SH-SY5Y (cell line): Measurements from ENCODE around the gene TAC4.

Experiments used
- GATA2 ChIP-seq: IDR thresholded peaks from 2 replicates; pipeline ENCODE4 v1.6.1; 2011; ENCODE audit warnings: mild to moderate bottlenecking, low read depth, low read length
- GATA3 ChIP-seq: IDR thresholded peaks from 2 replicates; pipeline ENCODE4 v1.6.1; 2011; ENCODE audit warnings: low read depth, mild to moderate bottlenecking, low read length, moderate library complexity

DNA sequence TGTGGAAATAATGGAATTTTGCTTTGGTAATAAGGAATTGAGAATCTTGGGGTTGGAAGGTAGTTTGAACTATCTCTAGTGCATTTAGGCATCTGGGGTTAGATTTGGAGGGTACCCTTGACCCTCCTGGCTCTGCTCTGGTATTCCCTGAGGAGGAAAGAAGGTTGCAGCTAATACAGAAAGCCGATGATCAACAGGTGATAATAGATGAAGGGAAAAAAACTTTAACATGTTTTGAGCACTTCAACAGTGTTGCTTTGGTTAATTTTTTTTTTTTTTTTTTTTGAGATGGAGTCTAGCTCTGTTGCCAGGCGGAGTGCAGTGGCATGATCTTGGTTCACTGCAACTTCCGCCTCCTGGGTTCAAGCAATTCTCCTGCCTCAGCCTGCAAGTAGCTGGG lies 54.6 kb downstream of the TAC4 start:
- no peak for TF ChIP-seq GATA2
- TF ChIP-seq GATA3 = no peak
